ENCODE results near the gene MITF.

Gene MITF

DNA sequence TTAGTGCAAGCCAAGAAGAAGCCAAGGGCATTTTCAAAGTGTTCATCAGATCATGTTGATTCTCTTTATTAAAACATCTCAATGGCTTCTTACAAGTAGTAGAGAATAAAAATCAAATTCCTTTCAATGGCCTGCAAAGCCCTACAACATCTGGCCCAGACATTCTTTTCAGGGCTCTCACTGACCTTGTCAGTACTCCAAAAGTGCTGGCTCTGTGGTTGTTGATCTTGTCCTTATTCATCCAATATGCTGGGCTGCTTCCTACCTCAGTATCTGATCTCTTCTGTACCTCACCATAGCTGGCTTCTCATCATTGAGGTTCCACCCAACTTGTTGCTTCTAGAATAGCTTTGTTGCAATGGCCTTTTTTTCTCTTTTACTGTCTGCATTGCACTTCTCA lies 186.2 kb downstream of the MITF start:
- DNase-seq = no peak

DNA sequence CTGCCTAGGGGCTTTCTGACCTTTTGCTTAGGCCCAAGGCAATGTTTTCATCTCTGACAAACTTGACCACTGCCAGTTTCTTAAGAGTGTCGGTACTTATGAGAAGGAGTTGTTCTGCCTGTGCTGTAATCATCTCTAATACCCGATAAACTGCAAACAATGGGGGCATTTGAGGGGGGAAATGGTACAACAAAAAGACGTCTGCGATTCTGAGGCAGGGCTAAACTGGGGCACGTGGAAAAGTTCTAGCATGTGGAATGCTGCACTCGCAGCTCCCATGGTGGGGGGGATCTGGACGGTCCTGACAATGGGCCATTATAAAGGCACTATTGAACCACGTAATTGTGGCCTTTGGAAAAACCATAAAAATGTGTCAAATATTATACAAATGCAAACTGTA lies 187.1 kb downstream of the MITF start:
- no peak for DNase-seq

DNA sequence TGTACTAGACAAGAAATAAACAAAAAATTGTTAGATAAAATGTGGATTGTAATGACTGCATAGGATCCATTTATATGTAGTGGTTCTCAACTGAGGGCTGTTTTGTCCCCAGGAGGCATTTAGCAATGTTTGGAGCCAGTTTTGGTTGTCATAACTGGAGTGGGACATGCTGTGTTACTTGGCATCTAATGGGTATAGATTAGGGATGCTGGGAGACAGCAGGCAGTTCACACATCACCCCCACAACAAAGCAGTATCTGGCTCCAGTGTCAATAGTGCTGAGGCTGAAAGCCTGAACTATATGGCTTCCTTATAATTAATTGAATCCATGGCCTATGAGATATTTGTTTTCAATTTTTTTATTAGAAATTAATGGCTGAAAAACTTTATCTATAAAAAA lies 188.3 kb downstream of the MITF start:
- no peak for DNase-seq

DNA sequence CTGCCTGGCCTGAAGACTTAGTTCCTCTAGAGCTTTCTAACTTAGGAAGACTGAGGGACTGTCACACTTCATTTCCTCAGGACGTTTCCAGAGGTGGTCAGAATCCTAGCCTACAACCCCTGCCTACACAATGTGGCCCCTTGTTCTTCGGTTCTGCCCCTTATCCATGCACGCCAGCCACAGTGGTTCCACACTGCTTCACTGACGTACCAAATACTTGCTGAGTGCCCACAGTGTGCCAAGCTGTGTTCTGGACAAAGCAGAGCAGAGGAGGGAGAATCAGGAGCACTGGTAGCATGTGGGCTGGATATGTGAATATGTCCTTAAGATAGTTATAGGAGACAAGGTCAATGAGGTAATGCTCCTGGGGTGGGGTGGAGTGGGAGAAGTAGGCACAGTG lies 189.8 kb downstream of the MITF start:
- no peak for DNase-seq

DNA sequence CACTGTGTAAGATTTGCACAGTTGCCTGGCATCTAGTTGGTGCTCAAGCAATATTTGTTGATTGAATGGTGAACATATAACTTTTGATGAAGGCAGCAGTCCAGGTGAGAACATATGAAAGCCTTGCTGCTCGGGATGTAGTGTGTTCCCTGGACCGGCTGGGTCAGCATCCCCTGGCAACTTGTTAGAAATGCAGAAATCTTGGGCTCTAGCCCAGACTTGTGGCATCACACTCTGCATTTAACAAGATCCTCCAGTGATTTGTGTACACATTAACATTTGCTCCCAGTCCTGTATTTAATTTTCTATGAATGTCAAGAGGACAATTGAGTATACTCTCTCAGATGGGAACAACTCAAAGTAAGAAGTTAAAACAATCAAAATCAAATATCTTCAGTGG lies 191.3 kb downstream of the MITF start:
- no peak for DNase-seq

DNA sequence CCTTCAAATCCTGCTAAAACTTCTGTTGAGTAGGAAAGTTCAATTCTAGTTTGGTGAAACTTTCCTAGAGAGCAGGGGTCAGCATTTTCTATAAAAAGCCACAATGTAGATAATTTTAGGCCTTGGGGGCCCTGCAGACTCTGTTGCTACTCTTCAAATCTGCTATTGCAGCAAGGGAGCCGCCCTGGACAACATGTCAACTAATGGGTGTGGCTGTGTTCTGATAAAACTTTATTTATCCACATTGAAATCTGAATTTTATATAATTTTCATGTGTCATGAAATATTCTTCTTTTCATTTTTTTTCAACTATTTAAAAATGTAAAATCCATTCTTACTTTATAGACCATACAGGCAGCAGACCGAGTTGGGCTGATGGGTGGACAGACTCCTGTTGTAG lies 192.8 kb downstream of the MITF start:
- no peak for DNase-seq

DNA sequence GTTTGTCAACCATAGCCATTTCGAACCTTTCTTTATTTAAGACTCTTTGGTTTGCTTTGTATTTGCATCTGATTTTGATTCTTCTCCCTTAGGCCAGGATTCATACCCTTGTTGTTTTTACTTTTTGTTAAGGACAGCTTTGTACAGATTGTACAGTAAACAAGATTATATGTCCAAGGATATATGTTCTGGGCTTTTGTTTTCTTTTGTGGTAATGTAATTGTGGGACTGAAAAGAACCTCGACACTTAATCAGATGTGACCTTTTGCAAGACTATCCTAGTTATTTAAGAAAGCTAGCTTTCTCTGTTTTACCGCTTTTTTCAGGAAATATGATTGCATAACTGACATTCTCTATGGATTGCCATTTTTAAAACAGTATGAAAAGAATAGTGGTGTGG lies 193.2 kb downstream of the MITF start:
- no peak for DNase-seq

DNA sequence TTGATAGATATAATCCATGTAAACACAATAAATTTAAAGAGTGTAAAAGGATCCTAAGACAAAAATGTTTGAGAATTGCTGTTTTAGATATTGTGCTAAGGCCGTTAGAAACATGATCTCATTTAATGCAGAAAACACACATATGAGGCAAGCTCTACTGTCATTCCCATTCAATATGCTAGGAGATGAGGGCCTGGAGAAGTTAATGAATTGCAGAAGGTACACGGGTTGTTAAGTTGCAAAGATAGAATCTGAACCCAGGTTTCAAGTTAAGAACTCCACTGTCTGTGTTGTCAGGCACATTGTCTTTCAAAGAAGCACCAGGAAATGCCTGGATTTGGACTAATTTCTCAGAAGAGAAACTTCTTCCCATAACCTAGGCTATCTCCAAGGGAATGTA lies 195.1 kb downstream of the MITF start:
- DNase-seq = no peak

DNA sequence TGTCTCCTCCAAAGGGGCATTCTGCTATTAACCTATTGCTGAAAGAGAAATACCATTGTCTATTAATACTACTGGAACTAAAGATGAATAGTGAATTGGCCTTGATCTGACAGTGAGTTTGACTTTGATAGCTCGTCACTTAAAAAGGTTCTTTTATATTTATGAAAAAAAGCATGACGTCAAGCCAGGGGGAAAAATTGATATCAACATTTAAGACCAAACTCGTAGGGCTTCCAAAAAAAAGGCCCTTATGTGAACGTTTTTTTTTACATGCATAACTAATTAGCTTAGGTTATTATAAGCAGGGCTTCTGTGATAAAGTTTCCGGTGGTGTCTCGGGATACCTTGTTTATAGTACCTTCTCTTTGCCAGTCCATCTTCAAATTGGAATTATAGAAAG lies 197.0 kb downstream of the MITF start:
- DNase-seq = no peak

DNA sequence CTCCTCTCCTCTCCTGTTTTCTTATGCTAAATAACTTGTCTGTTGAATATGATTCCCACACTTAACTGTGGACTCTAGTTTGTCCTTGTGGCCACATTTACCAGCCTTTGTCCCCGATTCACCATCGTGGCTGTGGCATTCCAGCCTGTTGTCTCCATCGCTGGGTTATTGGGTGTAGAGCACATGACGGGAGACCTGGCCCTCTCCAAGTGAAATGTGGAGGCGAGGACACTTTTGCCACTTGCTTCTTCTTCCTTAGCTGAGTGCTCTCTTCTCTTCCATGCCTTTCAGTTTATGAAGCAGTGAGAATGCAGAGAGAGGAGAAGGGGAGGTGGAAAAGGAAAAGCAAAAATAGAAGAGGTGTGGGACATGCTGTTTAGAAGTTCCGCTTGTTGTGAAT lies 198.8 kb downstream of the MITF start:
- no peak for DNase-seq

DNA sequence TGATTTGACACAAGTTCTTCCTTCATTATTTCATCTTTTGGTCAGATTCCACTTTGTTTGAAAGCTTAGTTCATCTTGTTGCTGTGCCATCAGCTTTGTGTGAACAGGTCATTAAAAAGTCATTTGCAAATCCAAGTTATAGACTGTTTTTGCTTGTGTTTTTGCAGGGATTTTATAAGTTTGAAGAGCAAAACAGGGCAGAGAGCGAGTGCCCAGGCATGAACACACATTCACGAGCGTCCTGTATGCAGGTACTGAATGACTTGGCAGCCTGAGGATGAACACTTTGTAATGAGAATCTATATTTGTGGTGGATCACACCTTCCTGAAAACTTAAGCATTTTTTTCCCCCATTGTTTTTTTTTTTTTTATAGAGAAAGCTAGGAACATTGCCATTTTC lies 199.7 kb downstream of the MITF start:
- DNase-seq = no peak

DNA sequence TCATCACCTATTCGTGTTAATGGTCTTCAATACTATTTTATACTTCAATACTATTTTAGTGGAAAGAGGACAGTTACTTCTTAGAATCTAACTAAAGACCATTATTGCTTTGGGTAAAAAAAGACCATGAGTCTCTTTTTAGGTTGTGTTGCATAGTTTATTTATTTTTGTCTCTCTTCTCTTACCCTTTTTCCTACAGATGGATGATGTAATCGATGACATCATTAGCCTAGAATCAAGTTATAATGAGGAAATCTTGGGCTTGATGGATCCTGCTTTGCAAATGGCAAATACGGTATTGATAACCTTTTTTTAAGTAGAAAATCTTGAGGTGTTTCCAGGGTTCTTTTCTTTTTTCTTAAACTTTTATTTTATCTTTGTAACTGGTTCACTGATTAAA lies 201.8 kb downstream of the MITF start:
- DNase-seq = no peak

DNA sequence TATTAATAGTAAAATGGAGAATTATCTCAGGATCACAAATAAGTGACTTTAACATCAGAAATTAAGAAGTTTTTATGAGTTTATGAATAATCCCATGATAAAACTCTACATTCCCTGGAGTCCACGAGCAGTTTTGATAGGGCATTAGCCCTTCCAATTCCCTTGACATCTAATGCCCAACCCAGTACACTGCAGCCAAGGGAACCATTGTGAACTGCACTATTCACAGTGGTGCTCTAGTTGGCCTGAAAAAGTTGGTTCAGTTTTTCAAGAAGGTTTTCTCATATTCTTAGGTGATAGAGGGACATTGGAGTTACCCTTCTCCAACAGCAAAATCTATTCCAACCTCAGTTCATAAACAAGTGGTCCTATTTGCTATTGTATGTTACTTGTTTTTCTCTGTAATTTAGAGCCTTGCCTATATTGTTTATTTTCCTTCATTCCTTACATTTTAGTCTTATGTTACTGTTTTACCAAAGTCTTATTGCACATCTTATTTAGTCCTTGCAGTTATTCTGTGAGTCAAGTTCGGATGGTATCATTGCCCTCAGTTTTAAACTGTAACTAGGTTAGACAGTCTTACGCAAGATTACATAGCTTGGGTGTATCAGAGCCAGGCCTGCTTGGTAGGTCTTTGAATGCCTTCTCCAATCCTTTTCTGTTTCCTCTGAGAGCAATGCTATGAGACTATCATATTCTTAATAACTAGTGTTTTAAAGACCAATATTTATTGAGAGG lies 202.3 kb downstream of the MITF start:
- no peak for DNase-seq

DNA sequence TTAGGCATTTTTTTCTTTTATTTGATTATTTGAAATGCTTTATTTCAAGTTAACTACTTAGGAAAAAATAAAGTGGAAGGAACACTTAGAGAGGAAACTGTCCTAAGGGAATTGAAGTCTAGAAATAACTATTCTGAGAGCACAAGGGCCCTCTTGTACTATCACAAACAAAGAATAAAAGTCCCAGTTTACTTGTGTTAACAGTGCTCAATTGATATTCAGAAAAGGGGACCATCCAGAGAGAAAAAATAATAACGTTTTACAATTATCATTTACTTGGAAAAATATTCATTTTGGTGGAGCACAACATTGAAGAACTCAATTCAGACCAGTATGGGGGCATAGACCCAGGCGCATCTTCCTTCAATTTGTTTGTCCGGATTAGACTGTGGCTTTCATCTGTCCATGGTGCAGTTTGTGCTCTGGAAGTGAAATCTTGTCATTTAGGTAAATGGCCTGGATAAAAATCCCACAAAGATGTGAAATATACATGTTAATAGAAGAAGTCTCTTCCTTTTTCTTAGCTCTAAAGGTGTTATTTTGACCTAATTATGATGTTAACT lies 205.7 kb downstream of the MITF start:
- no peak for DNase-seq

DNA sequence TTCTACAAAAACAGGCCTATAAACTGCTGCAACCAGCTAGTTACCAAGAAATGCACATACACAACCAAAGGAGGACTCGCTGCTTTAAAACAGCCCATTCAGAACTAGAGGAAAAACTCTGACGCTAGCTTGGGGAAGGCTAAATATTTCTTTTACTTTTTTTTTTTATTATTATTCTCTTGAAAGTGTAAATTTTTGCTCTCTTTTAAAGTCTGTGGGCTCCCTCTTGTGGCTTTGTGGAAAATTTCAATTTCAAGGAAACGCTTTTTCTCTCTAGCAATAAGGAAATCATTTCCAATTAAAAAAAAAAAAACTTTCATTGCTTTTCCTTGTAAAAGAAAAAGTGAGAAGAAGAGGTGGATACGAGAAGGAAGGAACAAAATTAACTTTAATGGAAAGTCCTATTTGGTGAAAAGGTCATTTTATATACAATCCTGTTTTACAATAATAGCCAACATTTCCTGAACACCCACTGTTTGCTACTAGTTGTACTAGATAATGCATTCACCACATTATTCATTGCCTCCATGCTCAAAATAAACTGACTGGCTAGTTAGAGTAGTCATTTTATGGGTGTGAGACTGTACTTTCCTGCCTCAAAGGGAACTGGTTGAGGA lies 209.1 kb downstream of the MITF start:
- no peak for DNase-seq

DNA sequence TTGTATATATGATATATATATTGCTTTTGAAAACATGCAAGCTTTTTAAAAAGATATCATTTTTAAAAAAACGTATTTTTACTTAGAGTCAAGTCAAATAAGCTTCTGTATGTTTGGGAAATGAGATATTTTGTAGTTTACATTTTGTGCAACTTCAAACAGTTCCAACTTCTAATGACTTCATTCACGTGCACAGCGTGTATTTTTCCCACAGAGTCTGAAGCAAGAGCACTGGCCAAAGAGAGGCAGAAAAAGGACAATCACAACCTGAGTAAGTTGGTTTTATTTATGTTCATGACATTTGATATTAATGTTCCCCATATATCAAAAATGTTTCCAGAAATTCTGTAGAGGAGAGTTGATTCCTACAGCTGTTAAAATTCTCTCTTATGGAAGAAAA lies 212.4 kb downstream of the MITF start:
- DNase-seq = no peak

DNA sequence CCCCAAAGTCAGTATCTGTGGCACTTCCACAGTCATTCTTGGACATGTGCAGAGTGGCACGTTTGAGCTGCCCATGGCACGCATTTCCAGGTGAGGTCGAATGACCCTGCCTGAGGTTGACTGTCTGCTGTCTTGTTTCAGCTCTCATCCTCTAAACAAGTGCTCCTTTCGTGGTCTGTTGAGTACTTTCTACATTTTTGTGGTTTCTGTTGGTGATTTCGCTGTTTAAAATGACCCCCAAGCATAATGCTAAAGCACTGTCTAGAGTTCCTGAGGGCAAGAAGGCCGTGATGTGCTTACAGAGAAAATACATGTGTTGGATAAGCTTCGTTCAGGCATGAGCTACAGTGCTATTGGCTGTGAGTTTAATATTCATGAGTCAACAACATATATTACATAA lies 220.3 kb downstream of the MITF start:
- no peak for DNase-seq

DNA sequence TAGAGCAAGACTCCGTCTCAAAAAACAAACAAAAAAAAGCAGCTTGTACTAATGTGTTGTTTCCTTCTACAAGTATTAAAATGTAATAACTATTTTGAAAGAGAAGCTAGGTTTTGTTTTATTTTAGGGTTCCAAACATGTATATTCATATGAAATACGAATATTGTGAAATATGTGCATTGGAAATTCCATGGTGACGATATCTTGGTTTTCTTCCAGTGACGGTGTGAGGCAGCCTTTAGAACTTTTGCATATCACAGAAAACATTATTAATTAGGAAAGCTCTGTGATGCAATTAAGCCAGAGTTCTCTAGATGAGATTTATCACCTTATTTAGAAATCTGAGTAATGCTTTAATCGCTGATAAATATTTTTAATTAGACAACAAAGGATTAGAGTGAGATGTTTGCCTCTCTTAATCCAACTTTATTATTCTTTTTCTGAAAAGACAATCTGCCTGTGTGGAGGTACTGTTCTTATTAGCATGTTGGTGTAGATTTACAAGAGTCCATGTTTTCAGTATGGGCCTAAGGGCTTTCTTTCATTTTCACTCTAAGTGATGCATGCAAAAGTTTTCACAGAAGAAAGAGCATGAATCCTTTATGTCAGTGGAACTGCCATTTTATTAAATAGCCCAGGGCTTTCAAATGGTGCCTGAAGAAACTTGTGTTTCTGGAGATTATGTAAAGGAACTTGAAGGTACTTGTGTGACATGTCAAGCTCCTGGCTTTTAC lies 222.6 kb downstream of the MITF start:
- DNase-seq = no peak

DNA sequence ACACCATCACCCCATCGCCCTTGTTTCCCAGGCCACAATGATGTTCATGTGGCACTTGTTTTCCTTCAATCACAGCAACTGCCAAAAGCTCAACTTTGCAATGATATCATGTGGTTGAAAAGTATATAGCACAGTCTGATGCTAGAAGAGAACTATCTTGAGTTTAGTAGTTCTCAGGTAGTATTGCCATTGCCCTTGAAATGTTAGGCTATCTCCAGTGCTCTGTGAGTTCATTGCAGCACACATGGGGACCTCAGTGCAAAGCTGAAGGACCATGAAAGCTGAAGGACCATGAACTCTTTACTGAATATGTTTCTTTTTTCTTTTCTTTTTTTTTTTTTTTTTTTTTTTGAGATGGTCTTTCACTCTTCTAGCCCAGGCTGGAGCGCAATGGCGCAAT lies 224.4 kb downstream of the MITF start:
- DNase-seq = no peak

DNA sequence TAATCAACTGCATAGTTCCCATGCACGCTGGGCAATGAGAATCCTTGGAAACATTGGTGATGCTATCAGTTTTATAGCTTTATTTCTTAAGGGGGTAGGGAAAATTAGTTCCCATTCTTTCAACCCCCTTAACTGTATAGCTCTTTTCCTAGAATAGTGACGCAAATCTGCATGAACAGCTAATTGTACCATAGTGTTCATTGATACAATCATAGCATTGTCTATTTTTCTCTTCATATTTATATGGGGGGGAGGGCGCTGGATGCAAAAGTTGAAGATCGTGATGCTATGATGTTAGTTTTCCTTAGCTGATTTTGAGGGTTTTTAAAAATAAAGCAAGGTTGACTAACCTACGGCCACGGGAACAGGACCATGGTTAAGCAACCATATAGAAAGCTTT lies 227.9 kb downstream of the MITF start:
- DNase-seq = no peak

DNA sequence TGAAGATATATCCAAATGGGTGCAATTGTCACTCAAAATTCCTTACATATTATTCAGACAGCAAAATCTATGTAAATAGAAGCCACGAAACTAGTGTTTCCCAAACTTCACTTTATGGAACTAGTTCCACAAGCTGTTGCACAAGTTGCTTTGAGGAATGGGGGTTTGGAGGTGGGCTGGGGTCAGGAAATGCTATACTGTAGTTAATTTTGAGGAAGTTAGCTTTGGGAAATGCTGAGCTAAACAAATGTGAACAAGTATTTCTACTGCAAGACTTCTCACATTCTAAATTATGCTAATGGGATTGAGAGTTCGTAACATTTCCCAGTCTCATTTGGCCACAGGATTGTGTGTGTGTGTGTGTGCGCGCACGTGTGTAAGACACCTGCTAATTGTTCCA lies 231.6 kb downstream of the MITF start:
- no peak for DNase-seq

DNA sequence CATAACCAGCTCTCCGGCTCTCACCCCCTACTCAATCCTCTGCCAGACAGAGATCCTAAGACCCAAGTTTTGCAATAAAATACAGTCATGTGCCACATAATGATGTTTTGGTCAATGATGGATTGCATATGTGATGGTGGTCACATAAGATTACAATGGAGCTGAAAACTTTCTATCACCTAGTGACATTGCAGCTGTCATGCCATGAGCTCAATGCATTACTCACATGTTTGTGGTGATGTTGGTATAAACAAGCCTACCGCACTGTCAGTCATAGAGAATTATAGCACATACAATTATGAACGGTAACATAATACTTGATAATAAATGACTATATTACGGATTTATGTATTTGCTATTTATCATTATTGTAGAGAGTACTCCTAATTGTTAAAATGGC lies 233.4 kb downstream of the MITF start:
- DNase-seq = no peak

DNA sequence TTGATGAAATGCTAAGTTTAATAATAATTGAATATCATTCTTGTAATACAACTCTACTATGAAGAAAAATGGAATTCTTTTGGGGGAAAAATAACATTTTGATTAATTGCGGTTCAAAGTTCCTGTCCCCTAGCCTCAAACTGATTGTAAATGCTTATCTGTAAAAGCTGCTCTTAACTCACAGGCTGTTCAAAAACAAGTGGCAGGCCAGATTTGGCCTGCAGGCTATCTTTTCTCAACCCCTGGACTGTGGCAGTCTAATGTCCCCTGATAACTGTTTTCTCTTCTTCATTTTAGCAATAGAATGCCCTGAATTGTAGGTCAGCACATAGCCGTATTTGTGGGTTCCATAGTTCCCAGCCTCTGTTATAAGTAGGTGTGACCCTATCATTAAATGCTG lies 236.8 kb downstream of the MITF start:
- no peak for DNase-seq

All from activated CD8-positive, alpha-beta memory T cell treated with anti-CD3 and anti-CD28 coated beads for 24 hours (primary cell).